Measurements from ENCODE around the gene MRPL52. TPM values are rescaled to one million over a fixed set of nuclear protein-coding genes. Genes with fewer than 3 reads are reported as not detected.

Gene MRPL52
- total RNA-seq, 4 donors from 2014 or later: 27.0 to 64.5 (median 37.2) TPM

DNA sequence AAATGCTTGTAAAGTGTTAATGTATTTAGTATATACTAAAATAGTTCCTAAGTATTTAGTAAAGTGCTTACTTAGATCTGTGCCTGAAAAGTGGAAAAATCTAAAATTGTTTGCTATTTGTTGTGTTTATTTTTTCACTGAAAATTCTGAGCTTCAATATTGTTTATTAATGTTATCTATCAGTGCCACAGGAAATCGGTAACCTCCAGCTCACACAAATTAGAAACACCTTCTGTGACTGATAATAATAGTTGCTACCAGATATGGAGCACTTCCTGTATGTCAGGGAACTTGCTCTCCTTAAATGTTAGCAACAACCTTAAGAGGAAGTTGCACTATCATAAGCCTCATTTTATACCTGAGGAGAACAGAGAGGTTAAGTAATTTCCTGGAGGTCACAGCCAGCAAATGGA is 41.1 kb downstream of the MRPL52 start:
- Histone ChIP-seq H3K4me3 (peak overlapping the region; percentile 92 to 100 (median 98)), H3K4me1 (peaks cover 22 to 61% (median 57%) of the 10 kb centered on the region in 4 donors), H3K27me3 (peaks cover 0 to 3% (median 0%) of the 10 kb centered on the region in 4 donors), H3K9me3 (no peaks in the 10 kb centered on the region), H3K36me3 (peaks cover 18 to 29% (median 27%) of the 10 kb centered on the region in 4 donors), H3K27ac (replicated peaks in 1 of 4) (peak overlapping the region; percentile 98 to 100 (median 100))
- intact Hi-C loops (cut with DNase I): loop anchor here (10.0 kb wide), 1 partner anchor 114 kb away; the partner anchor contains the start of gene AJUBA
- no peak for DNase-seq (ENCODE audit: extremely low spot score)
- 0% methylated on average over 1 of the region's 1 CpG for WGBS
- TF ChIP-seq, protein P1, sequence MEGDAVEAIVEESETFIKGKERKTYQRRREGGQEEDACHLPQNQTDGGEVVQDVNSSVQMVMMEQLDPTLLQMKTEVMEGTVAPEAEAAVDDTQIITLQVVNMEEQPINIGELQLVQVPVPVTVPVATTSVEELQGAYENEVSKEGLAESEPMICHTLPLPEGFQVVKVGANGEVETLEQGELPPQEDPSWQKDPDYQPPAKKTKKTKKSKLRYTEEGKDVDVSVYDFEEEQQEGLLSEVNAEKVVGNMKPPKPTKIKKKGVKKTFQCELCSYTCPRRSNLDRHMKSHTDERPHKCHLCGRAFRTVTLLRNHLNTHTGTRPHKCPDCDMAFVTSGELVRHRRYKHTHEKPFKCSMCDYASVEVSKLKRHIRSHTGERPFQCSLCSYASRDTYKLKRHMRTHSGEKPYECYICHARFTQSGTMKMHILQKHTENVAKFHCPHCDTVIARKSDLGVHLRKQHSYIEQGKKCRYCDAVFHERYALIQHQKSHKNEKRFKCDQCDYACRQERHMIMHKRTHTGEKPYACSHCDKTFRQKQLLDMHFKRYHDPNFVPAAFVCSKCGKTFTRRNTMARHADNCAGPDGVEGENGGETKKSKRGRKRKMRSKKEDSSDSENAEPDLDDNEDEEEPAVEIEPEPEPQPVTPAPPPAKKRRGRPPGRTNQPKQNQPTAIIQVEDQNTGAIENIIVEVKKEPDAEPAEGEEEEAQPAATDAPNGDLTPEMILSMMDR (IDR thresholded peaks at IDR 0.05): no peak
- TF ChIP-seq EP300 (IDR thresholded peaks at IDR 0.05) (no peak), POLR2A (IDR thresholded peaks at IDR 0.05; ENCODE audit: low read depth) (no peak), POLR2AphosphoS5 (IDR thresholded peaks at IDR 0.05) (no peak)

DNA sequence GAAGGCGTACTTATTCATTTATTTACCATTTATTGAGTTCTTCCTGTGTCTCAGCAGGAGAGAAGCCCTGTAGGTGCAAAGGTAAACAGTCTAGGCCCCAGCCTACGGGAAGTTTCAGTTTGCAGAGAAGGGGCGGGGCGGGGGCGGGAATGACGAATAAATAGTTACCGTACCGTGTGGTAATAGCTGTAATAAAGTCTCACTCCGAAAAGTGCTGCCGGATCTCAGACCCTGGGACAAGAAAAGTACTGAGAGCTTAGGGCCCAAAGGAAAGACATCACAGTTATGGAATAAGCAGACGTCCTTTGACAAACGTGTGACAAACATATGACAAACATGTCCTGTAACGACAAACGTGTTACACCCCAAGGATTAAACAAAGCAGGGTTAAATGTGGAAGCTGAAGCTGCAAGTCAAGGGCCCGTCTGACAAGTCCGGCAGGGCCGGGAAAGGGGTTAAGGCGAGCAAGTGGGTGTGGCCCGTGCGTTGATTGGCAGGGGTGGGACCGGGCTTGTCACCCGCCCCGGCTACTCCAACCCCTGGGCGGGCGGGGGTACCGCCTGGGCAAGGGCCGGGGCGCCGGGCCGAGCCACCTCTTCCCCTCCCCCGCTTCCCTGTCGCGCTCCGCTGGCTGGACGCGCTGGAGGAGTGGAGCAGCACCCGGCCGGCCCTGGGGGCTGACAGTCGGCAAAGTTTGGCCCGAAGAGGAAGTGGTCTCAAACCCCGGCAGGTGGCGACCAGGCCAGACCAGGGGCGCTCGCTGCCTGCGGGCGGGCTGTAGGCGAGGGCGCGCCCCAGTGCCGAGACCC is 41.7 kb downstream of the MRPL52 start, which contains the start of gene LRP10:
Gene LRP10 (plus strand): TSS at position 517 of the 809 bp plus-strand sequence. CDS start 564 bp downstream, outside the sequence.
- DNase-seq (ENCODE audit: extremely low spot score): peak; percentile 98

DNA sequence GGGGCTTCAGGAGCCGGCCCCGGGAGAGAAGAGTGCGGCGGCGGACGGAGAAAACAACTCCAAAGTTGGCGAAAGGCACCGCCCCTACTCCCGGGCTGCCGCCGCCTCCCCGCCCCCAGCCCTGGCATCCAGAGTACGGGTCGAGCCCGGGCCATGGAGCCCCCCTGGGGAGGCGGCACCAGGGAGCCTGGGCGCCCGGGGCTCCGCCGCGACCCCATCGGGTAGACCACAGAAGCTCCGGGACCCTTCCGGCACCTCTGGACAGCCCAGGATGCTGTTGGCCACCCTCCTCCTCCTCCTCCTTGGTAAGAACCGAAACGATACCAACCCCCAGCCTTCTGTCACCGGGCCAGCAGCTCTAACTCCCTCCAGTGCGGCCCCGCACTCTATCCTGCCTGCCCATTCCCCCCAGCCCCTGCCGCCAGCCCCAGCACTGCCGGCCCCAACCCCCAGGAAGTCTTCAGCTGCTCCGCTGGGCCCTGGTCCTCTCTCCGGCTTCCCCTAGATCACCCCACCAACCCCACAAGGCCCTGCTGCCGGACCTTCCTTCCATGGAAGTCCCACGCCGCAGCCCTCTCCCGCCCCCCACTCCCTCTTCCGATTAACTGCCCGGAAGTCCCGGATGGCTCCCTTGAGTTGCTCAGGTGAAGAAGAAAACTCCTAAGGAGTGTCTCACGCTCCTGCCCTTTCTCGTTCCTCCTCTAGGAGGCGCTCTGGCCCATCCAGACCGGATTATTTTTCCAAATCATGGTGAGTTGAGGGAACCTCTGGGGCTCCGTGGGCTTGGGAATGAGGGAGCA is 42.5 kb downstream of the MRPL52 start:
- TF ChIP-seq POLR2AphosphoS5 (IDR thresholded peaks at IDR 0.05) (peak; percentile 74), POLR2A (IDR thresholded peaks at IDR 0.05; ENCODE audit: low read depth) (no peak), EP300 (IDR thresholded peaks at IDR 0.05) (no peak)
- TF ChIP-seq, protein P1 (IDR thresholded peaks at IDR 0.05): peak; percentile 94 to 100 (median 98)
- peaks cover 27 to 60% (median 56%) of the 10 kb centered on the region in 4 donors for H3K4me1 ChIP-seq
- H3K4me3 ChIP-seq: peak overlapping the region; percentile 92 to 100 (median 98)

More for the DNA sequence above, 41.7 kb downstream of the MRPL52 start, which contains the start of gene LRP10:
- peaks cover 24 to 35% (median 34%) of the 10 kb centered on the region in 4 donors for H3K36me3 ChIP-seq
- H3K4me3 ChIP-seq: peak within 1 kb of the TSS; percentile 92 to 100 (median 98)
- TF ChIP-seq, protein P1 (IDR thresholded peaks at IDR 0.05): peak in 1 of 3 experiments; percentile 6
- TF ChIP-seq POLR2AphosphoS5 (IDR thresholded peaks at IDR 0.05) (peak; percentile 85 to 93), POLR2A (IDR thresholded peaks at IDR 0.05; ENCODE audit: low read depth) (peak; percentile 85), EP300 (IDR thresholded peaks at IDR 0.05) (peak; percentile 8)
- H3K27me3 ChIP-seq: peaks cover 0 to 3% (median 0%) of the 10 kb centered on the region in 4 donors
- no peaks in the 10 kb centered on the region for H3K9me3 ChIP-seq
- peak within 1 kb of the TSS; percentile 98 to 100 (median 100) for H3K27ac ChIP-seq (replicated peaks in 1 of 4)
- intact Hi-C loops (cut with DNase I): loop anchor here (1.0 to 10.0 kb wide), 2 partner anchors 29 to 113 kb away; partner anchors contain the start of gene AJUBA
- 0% methylated on average over 25 of the region's 50 CpGs for WGBS
- peaks cover 27 to 61% (median 57%) of the 10 kb centered on the region in 4 donors for H3K4me1 ChIP-seq

DNA sequence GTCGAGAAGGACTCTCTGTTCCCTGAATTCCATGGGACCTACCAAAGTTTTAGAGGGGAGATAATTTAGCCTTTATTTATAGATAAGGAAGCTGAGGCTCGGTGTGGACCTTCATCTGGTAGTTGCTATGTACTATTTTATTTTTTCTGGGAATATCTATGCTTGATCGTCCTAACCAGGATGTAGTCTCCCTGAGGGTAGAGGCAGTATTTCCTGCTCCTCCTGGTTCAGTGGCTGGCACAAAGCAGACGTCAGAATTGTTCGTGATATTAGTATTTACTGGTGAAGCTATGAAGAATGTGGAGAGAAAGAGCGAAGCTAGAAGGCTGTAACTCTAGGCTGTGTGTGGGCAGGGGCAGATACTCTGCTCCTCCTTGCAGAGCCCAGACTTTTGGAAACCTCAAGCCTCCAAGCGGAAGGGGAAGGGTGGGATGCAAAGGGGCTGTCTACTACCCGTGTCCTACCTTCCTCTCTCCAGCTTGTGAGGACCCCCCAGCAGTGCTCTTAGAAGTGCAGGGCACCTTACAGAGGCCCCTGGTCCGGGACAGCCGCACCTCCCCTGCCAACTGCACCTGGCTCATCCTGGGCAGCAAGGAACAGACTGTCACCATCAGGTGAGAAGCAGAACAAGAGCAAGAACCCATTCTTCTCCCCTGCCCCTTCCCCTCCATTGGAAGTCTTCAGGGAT is 43.3 kb downstream of the MRPL52 start:
- Histone ChIP-seq H3K9me3 (no peaks in the 10 kb centered on the region), H3K4me1 (peaks cover 27 to 60% (median 56%) of the 10 kb centered on the region in 4 donors), H3K4me3 (peak overlapping the region; percentile 92 to 100 (median 98)), H3K27me3 (peaks cover 0 to 3% (median 0%) of the 10 kb centered on the region in 4 donors), H3K27ac (replicated peaks in 1 of 4) (peak overlapping the region; percentile 98 to 100 (median 100)), H3K36me3 (peaks cover 39 to 50% (median 49%) of the 10 kb centered on the region in 4 donors)
- 30% methylated on average over 9 of the region's 10 CpGs for WGBS
- TF ChIP-seq POLR2AphosphoS5 (IDR thresholded peaks at IDR 0.05): no peak
- TF ChIP-seq EP300 (IDR thresholded peaks at IDR 0.05): no peak
- TF ChIP-seq POLR2A (IDR thresholded peaks at IDR 0.05; ENCODE audit: low read depth): no peak
- TF ChIP-seq, protein P1 (IDR thresholded peaks at IDR 0.05): peak in 1 of 3 experiments; percentile 11
- intact Hi-C loops (cut with DNase I): loop anchor here (1.0 to 10.0 kb wide), 2 partner anchors 27 to 112 kb away; partner anchors contain the start of gene AJUBA
- DNase-seq (ENCODE audit: extremely low spot score): no peak

More for the DNA sequence above, 42.5 kb downstream of the MRPL52 start:
- WGBS: 0% methylated on average over 21 of the region's 45 CpGs
- Histone ChIP-seq H3K9me3 (no peaks in the 10 kb centered on the region), H3K36me3 (peaks cover 32 to 43% (median 42%) of the 10 kb centered on the region in 4 donors), H3K27me3 (peaks cover 0 to 3% (median 0%) of the 10 kb centered on the region in 4 donors), H3K27ac (replicated peaks in 1 of 4) (peak overlapping the region; percentile 98 to 100 (median 100))
- peak; percentile 96 for DNase-seq (ENCODE audit: extremely low spot score)
- intact Hi-C loops (cut with DNase I): loop anchor here (1.0 to 10.0 kb wide), 2 partner anchors 28 to 113 kb away; partner anchors contain the start of gene AJUBA

All from esophagus muscularis mucosa (tissue), 4 donors.